Measurements from ENCODE around the gene LETM1.

LETM1 gene

DNA sequence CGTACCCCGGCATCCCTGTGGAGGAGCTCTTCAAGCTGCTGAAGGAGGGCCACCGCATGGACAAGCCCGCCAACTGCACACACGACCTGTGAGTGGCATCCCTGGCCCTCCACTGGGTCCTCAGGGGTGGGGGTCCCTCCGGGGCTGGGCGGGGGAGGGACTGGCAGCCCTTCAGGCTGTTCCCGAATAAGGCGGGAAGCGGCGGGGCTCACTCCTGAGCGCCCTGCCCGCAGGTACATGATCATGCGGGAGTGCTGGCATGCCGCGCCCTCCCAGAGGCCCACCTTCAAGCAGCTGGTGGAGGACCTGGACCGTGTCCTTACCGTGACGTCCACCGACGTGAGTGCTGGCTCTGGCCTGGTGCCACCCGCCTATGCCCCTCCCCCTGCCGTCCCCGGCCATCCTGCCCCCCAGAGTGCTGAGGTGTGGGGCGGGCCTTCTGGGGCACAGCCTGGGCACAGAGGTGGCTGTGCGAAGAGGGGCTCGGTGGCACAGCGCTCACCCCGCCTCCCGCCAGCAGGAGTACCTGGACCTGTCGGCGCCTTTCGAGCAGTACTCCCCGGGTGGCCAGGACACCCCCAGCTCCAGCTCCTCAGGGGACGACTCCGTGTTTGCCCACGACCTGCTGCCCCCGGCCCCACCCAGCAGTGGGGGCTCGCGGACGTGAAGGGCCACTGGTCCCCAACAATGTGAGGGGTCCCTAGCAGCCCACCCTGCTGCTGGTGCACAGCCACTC is 49.2 kb downstream of the LETM1 start:
- H3K27me3 ChIP-seq (ENCODE audit: control insufficient read depth in 1 of 2, insufficient read depth in 1 of 2, low read length in 2 of 2) = peaks cover 0 to 26% of the 10 kb centered on the region in 2 experiments
- no peak overlapping the region for H3K18ac ChIP-seq (ENCODE audit: low read depth in 1 of 2, low read length in 2 of 2)
- H3K27ac ChIP-seq (ENCODE audit: low read length, poor library complexity, severe bottlenecking) = no peak overlapping the region
- 94% methylated on average over 41 of the region's 41 CpGs for WGBS
- H2AK5ac ChIP-seq (ENCODE audit: low read length, severe bottlenecking) = no peak overlapping the region
- peaks cover 2% of the 10 kb centered on the region for H3K4me1 ChIP-seq (ENCODE audit: control insufficient read depth, insufficient read depth, low read depth, low read length)
- H3K9ac ChIP-seq (ENCODE audit: low read length) = no peak overlapping the region
- H2BK5ac ChIP-seq (ENCODE audit: low read depth, low read length, poor library complexity, severe bottlenecking) = no peak overlapping the region
- H3K9me3 ChIP-seq (ENCODE audit: control insufficient read depth, low read length) = no peaks in the 10 kb centered on the region
- H2BK120ac ChIP-seq (ENCODE audit: low read depth, low read length) = no peak overlapping the region
- peaks cover 5% of the 10 kb centered on the region for H3K79me1 ChIP-seq (replicated peaks; ENCODE audit: low read length, poor library complexity, severe bottlenecking)
- H3K4me3 ChIP-seq (ENCODE audit: insufficient read depth in 1 of 2, low read depth in 1 of 2, low read length in 2 of 2) = no peak overlapping the region
- peak overlapping the region; percentile 4 for H2BK15ac ChIP-seq (ENCODE audit: low read depth, poor library complexity, severe bottlenecking)
- no peak overlapping the region for H3K23ac ChIP-seq (ENCODE audit: low read length in 2 of 2)
- no peak for DNase-seq
- peaks cover 4 to 24% of the 10 kb centered on the region in 2 experiments for H3K36me3 ChIP-seq (ENCODE audit: control insufficient read depth in 1 of 2, insufficient read depth in 2 of 2, low read depth in 1 of 2, low read length in 2 of 2)
- no peak overlapping the region for H2AFZ ChIP-seq (ENCODE audit: low read depth, low read length)
- no peak overlapping the region for H4K8ac ChIP-seq (ENCODE audit: low read length)
- H3K4ac ChIP-seq (ENCODE audit: low read depth in 1 of 2, low read length in 2 of 2) = no peak overlapping the region
- no peak overlapping the region for H4K91ac ChIP-seq (ENCODE audit: low read length)
- no peak overlapping the region for H3K4me2 ChIP-seq (ENCODE audit: low read length, poor library complexity, severe bottlenecking)
- no peak overlapping the region for H2BK12ac ChIP-seq (ENCODE audit: low read length in 2 of 2)
- no peak overlapping the region for H3K14ac ChIP-seq (ENCODE audit: low read length in 2 of 2)

DNA sequence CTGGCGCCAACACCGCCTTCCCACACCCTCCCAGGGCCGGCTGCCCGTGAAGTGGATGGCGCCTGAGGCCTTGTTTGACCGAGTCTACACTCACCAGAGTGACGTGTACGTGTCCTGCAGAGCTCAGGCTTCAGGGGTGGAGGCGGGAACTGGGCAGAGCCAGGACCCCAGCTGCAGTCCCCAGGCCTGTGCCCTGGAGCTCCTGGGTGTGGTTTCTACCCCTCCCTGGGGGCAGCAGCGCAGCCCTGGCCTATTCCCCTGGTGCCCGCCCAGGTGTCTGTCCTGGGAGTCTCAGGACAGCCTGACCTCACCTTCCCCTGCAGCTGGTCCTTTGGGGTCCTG is 49.8 kb downstream of the LETM1 start:
- Histone ChIP-seq H3K18ac (ENCODE audit: low read depth in 1 of 2, low read length in 2 of 2) (no peak overlapping the region), H3K9ac (ENCODE audit: low read length) (no peak overlapping the region), H2BK5ac (ENCODE audit: low read depth, low read length, poor library complexity, severe bottlenecking) (no peak overlapping the region), H3K79me1 (replicated peaks; ENCODE audit: low read length, poor library complexity, severe bottlenecking) (peaks cover 5% of the 10 kb centered on the region), H2BK12ac (ENCODE audit: low read length in 2 of 2) (no peak overlapping the region), H3K9me3 (ENCODE audit: control insufficient read depth, low read length) (no peaks in the 10 kb centered on the region), H3K27me3 (ENCODE audit: control insufficient read depth in 1 of 2, insufficient read depth in 1 of 2, low read length in 2 of 2) (peaks cover 0 to 26% of the 10 kb centered on the region in 2 experiments), H3K4me2 (ENCODE audit: low read length, poor library complexity, severe bottlenecking) (no peak overlapping the region), H3K14ac (ENCODE audit: low read length in 2 of 2) (no peak overlapping the region), H3K4ac (ENCODE audit: low read depth in 1 of 2, low read length in 2 of 2) (no peak overlapping the region), H3K36me3 (ENCODE audit: control insufficient read depth in 1 of 2, insufficient read depth in 2 of 2, low read depth in 1 of 2, low read length in 2 of 2) (peaks cover 4 to 19% of the 10 kb centered on the region in 2 experiments), H3K4me1 (ENCODE audit: control insufficient read depth, insufficient read depth, low read depth, low read length) (peaks cover 2% of the 10 kb centered on the region), H3K23ac (ENCODE audit: low read length in 2 of 2) (no peak overlapping the region), H2AK5ac (ENCODE audit: low read length, severe bottlenecking) (no peak overlapping the region), H2AFZ (ENCODE audit: low read depth, low read length) (no peak overlapping the region), H4K91ac (ENCODE audit: low read length) (no peak overlapping the region), H2BK120ac (ENCODE audit: low read depth, low read length) (no peak overlapping the region), H2BK15ac (ENCODE audit: low read depth, poor library complexity, severe bottlenecking) (no peak overlapping the region), H4K8ac (ENCODE audit: low read length) (no peak overlapping the region), H3K4me3 (ENCODE audit: insufficient read depth in 1 of 2, low read depth in 1 of 2, low read length in 2 of 2) (no peak overlapping the region), H3K27ac (ENCODE audit: low read length, poor library complexity, severe bottlenecking) (no peak overlapping the region)
- WGBS = 92% methylated on average over 11 of the region's 11 CpGs
- no peak for DNase-seq

DNA sequence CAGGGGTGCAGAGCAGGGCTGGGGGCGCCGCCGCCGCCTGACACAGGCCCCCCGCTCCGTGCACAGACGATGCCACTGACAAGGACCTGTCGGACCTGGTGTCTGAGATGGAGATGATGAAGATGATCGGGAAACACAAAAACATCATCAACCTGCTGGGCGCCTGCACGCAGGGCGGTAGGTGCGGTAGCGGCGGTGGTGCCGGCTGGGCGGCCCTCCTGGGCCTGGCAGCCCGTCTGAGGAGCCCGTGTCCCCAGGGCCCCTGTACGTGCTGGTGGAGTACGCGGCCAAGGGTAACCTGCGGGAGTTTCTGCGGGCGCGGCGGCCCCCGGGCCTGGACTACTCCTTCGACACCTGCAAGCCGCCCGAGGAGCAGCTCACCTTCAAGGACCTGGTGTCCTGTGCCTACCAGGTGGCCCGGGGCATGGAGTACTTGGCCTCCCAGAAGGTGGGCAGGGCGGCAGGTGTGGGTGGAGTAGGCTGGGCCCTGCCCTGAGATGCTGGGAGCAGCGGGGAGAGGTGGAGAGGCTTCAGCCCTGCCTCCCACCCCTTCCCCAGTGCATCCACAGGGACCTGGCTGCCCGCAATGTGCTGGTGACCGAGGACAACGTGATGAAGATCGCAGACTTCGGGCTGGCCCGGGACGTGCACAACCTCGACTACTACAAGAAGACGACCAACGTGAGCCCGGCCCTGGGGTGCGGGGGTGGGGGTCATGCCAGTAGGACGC is 50.3 kb downstream of the LETM1 start:
- Histone ChIP-seq H2BK5ac (ENCODE audit: low read depth, low read length, poor library complexity, severe bottlenecking) (no peak overlapping the region), H3K18ac (ENCODE audit: low read depth in 1 of 2, low read length in 2 of 2) (no peak overlapping the region), H2BK12ac (ENCODE audit: low read length in 2 of 2) (no peak overlapping the region), H2BK120ac (ENCODE audit: low read depth, low read length) (no peak overlapping the region), H3K4ac (ENCODE audit: low read depth in 1 of 2, low read length in 2 of 2) (no peak overlapping the region), H3K79me1 (replicated peaks; ENCODE audit: low read length, poor library complexity, severe bottlenecking) (peaks cover under 1% of the 10 kb centered on the region), H3K4me2 (ENCODE audit: low read length, poor library complexity, severe bottlenecking) (no peak overlapping the region), H4K8ac (ENCODE audit: low read length) (no peak overlapping the region), H3K14ac (ENCODE audit: low read length in 2 of 2) (no peak overlapping the region), H3K27ac (ENCODE audit: low read length, poor library complexity, severe bottlenecking) (no peak overlapping the region), H2BK15ac (ENCODE audit: low read depth, poor library complexity, severe bottlenecking) (no peak overlapping the region), H2AFZ (ENCODE audit: low read depth, low read length) (no peak overlapping the region), H3K4me1 (ENCODE audit: control insufficient read depth, insufficient read depth, low read depth, low read length) (peaks cover 2% of the 10 kb centered on the region), H3K4me3 (ENCODE audit: insufficient read depth in 1 of 2, low read depth in 1 of 2, low read length in 2 of 2) (no peak overlapping the region), H3K9ac (ENCODE audit: low read length) (no peak overlapping the region), H4K91ac (ENCODE audit: low read length) (no peak overlapping the region), H3K23ac (ENCODE audit: low read length in 2 of 2) (no peak overlapping the region), H2AK5ac (ENCODE audit: low read length, severe bottlenecking) (no peak overlapping the region), H3K36me3 (ENCODE audit: control insufficient read depth in 1 of 2, insufficient read depth in 2 of 2, low read depth in 1 of 2, low read length in 2 of 2) (peaks cover 4 to 14% of the 10 kb centered on the region in 2 experiments), H3K9me3 (ENCODE audit: control insufficient read depth, low read length) (no peaks in the 10 kb centered on the region), H3K27me3 (ENCODE audit: control insufficient read depth in 1 of 2, insufficient read depth in 1 of 2, low read length in 2 of 2) (peaks cover 0 to 26% of the 10 kb centered on the region in 2 experiments)
- DNase-seq = no peak
- 92% methylated on average over 46 of the region's 47 CpGs for WGBS

DNA sequence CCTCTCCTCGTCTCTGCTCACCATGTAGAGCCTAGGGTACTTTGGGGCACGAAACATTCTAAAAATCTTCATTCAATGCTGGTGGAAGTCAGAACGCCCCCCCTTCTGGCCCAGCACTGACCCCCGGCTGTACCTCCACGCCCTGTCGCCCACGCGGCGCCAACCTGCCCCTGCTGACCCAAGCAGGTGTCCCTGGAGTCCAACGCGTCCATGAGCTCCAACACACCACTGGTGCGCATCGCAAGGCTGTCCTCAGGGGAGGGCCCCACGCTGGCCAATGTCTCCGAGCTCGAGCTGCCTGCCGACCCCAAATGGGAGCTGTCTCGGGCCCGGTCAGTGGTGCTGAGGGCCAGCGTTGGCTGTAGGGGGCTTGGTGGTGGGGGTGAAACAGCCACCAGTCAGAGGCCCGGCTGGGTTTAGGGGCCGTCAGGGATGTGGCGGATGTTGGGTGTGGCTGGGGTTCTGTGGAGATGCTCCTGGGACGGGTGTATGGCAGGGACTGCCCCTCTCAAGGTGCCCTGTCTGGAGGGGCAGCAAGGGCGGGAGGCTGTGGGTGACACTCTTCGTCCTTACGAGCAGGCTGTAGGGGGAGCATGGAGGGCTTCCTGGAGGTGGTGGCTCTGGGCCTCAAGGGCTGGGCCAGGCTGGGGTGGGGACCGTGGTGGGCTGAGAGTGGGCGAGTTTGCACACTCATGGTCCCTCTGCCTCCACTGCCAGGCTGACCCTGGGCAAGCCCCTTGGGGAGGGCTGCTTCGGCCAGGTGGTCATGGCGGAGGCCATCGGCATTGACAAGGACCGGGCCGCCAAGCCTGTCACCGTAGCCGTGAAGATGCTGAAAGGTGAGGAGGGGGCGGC is 51.1 kb downstream of the LETM1 start:
- no peak overlapping the region for H3K4ac ChIP-seq (ENCODE audit: low read depth in 1 of 2, low read length in 2 of 2)
- no peak overlapping the region for H3K4me2 ChIP-seq (ENCODE audit: low read length, poor library complexity, severe bottlenecking)
- no peak overlapping the region for H2BK15ac ChIP-seq (ENCODE audit: low read depth, poor library complexity, severe bottlenecking)
- H2AK5ac ChIP-seq (ENCODE audit: low read length, severe bottlenecking) = no peak overlapping the region
- H3K4me3 ChIP-seq (ENCODE audit: insufficient read depth in 1 of 2, low read depth in 1 of 2, low read length in 2 of 2) = no peak overlapping the region
- no peak overlapping the region for H2BK5ac ChIP-seq (ENCODE audit: low read depth, low read length, poor library complexity, severe bottlenecking)
- H3K36me3 ChIP-seq (ENCODE audit: control insufficient read depth in 1 of 2, insufficient read depth in 2 of 2, low read depth in 1 of 2, low read length in 2 of 2) = peaks cover 0 to 9% of the 10 kb centered on the region in 2 experiments
- no peak overlapping the region for H2AFZ ChIP-seq (ENCODE audit: low read depth, low read length)
- peaks cover 2% of the 10 kb centered on the region for H3K4me1 ChIP-seq (ENCODE audit: control insufficient read depth, insufficient read depth, low read depth, low read length)
- no peak for DNase-seq
- H3K23ac ChIP-seq (ENCODE audit: low read length in 2 of 2) = no peak overlapping the region
- H3K9me3 ChIP-seq (ENCODE audit: control insufficient read depth, low read length) = no peaks in the 10 kb centered on the region
- no peak overlapping the region for H3K14ac ChIP-seq (ENCODE audit: low read length in 2 of 2)
- H3K27ac ChIP-seq (ENCODE audit: low read length, poor library complexity, severe bottlenecking) = no peak overlapping the region
- H2BK120ac ChIP-seq (ENCODE audit: low read depth, low read length) = no peak overlapping the region
- no peak overlapping the region for H2BK12ac ChIP-seq (ENCODE audit: low read length in 2 of 2)
- no peak overlapping the region for H3K18ac ChIP-seq (ENCODE audit: low read depth in 1 of 2, low read length in 2 of 2)
- peaks cover 0 to 26% of the 10 kb centered on the region in 2 experiments for H3K27me3 ChIP-seq (ENCODE audit: control insufficient read depth in 1 of 2, insufficient read depth in 1 of 2, low read length in 2 of 2)
- H4K91ac ChIP-seq (ENCODE audit: low read length) = peak overlapping the region; percentile 43
- 93% methylated on average over 37 of the region's 37 CpGs for WGBS
- H3K79me1 ChIP-seq (replicated peaks; ENCODE audit: low read length, poor library complexity, severe bottlenecking) = no peaks in the 10 kb centered on the region
- no peak overlapping the region for H4K8ac ChIP-seq (ENCODE audit: low read length)
- no peak overlapping the region for H3K9ac ChIP-seq (ENCODE audit: low read length)

Data from mesenchymal stem cell (in vitro differentiated cells and primary cell).